GM10266 (cell line): ENCODE measurements around the gene PRDM10.

Source experiments
- DNase-seq: peaks from one replicate; pipeline ENCODE4 v3.0.0; 2012; ENCODE audit errors: extremely low spot score
- TF ChIP-seq, protein P1 (sequence below): IDR thresholded peaks from 2 replicates; pipeline ENCODE4 v1.5.1; 2012; ENCODE audit warnings: mild to moderate bottlenecking, low read depth; ENCODE audit not compliant: control insufficient read depth, insufficient read depth; ENCODE audit errors: missing control alignments

The PRDM10 gene

DNA sequence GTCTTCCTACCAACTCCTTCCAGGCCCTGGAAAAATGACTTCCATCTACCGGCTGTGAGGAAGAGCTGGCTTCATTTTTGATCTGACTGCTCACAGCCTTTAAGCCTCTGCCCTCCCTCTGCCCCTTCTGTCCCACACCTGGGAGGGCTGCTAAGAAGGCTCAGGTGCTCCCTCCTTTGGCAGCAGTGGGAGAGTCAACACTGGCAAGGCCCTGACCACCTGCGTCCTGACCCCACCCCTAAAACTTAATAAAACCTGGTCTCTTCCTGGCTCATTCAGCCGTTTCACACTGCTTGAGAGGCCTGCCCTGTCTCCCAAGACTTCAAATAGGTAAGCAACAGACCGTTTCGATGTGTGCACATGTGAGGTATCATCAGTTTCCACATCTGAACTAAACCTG is 55.2 kb downstream of the PRDM10 start:
- TF ChIP-seq, protein P1, sequence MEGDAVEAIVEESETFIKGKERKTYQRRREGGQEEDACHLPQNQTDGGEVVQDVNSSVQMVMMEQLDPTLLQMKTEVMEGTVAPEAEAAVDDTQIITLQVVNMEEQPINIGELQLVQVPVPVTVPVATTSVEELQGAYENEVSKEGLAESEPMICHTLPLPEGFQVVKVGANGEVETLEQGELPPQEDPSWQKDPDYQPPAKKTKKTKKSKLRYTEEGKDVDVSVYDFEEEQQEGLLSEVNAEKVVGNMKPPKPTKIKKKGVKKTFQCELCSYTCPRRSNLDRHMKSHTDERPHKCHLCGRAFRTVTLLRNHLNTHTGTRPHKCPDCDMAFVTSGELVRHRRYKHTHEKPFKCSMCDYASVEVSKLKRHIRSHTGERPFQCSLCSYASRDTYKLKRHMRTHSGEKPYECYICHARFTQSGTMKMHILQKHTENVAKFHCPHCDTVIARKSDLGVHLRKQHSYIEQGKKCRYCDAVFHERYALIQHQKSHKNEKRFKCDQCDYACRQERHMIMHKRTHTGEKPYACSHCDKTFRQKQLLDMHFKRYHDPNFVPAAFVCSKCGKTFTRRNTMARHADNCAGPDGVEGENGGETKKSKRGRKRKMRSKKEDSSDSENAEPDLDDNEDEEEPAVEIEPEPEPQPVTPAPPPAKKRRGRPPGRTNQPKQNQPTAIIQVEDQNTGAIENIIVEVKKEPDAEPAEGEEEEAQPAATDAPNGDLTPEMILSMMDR, result no peak
- no peak for DNase-seq

DNA sequence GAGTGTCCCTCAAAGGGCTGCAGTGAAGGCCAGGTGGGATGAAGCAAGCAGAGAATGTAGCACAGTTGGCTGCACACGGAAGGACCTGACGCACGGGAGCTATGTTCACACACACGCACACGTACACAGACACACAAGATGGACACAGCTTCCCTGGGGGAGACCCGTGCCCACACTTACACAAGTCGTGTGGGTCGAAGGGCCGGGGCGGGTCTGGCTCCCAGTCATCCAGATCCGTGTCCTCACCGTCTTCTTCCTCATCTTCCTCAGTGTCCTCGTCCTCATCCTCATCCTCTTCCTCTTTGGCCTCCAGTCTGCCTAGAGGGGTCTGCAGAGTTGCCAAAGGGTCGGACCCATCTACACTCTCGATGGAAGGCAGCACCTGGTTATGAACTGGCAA is 55.7 kb downstream of the PRDM10 start:
- DNase-seq, result no peak
- TF ChIP-seq, protein P1, result no peak

DNA sequence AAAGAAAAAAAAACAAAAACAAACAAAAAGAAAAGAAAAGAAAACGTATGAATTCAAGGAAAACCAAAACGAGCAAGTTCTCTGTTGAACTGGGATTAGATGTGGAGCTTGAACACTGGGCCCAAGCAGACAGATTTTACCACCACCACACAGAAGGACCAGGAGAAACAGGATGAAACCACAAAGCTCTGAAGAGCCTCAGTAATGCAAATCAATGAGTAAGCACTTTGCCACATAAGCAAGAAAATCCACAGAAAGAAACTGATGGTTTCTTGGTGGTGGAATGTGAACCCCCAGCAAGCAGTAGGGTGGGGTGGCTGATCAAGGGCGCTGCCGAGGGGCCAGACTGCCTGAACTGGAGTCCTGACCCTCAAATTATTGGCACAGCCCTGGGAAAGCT is 56.4 kb downstream of the PRDM10 start:
- no peak for DNase-seq
- TF ChIP-seq, protein P1, result no peak

DNA sequence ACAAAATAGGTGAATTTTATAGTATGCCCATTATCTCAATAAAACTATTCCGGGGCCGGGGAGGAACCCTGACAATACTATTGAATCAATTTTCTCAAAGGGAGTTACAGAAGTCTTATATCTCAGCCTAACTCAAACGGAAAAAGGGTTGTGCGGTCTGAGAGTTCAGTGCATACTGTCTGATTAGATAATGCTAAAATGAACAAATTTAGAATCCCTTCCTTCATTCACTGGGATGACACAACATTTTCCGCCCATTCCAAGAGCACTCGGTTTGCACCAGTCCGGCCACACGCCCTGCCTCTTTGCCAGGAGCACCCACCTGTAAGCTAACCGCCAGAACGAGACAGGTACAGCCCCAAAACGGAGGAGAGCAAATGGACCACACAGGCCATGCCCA is 57.3 kb downstream of the PRDM10 start:
- TF ChIP-seq, protein P1, result no peak
- no peak for DNase-seq

DNA sequence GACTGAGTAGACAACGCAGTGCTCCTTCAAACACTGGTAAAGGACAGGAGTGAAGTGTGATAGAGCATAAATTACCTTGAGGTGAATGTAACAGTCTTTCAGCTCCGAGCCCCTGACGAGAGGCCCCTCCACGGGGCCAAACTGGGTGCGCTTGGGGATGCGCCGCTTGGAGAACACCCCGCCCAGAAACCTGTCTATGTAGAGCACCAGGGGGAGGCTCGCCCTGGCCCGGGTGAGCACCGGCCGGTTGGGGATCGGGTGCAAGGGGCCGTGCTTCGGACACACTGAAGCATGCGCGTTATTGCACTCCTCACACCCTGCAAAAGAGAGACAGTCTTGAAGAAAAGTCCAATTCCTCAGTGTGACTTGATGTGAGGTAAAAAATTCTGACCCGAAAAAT is 57.9 kb downstream of the PRDM10 start:
- TF ChIP-seq, protein P1, result no peak
- no peak for DNase-seq

DNA sequence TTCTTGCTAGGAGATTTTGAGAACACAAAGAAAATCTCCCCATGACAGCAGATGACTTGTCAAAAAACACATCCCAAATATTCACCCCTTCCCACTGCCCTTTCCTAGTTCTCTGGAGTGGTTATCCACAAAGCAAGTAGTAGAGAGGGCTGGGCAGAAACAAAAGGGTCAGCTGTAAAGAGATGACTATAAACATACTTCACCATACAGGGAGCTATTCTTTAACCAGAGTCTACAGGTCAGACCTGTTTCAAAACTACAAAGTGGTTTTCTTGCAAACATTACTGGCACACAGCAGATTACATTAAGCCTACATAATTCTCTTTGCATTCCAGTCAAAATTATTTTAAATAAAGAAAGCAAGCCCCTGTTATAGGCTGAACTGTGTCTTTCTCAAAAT is 59.6 kb downstream of the PRDM10 start:
- TF ChIP-seq, protein P1, result no peak
- no peak for DNase-seq

DNA sequence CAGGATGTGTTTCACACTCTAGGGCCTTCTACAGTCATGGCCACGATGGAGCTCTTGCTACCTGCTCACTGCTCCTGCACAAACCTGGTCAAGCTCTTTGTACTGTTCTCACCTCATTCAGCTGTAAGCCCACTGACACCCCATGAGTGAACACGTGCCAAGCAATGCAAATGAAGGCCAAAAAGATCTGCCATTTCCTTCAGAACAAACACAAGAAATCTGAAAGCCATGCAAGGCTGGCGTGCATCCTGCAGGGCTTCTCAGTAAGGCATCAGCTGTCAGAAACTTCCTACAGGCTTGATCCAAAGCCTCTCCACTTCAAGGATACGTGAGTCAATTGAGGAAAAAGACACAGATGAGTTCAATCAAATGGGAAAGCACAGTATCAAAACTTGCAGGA is 63.1 kb downstream of the PRDM10 start:
- no peak for DNase-seq
- TF ChIP-seq, protein P1, result no peak
